ENCODE data around the gene RAD51B.

The RAD51B gene

DNA sequence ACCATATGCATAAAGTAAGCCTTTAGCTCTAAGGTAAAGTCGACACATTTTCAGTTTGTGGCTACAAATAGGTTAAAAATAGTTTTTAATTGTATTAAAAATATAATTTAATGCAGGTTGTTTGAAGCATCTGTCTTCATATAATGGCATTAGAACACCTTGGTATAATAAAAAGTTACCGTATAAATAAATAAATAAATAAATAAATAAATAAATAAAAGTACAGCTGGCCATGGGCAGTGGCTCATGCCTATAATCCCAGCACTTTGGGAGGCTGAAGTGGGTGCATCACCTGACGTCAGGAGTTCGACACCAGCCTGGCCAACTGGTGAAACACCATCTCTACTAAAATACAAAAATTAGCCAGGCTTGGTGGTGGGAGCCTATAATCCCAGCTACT is 18.8 kb upstream of the RAD51B start (continued):
- TF ChIP-seq, protein P1, sequence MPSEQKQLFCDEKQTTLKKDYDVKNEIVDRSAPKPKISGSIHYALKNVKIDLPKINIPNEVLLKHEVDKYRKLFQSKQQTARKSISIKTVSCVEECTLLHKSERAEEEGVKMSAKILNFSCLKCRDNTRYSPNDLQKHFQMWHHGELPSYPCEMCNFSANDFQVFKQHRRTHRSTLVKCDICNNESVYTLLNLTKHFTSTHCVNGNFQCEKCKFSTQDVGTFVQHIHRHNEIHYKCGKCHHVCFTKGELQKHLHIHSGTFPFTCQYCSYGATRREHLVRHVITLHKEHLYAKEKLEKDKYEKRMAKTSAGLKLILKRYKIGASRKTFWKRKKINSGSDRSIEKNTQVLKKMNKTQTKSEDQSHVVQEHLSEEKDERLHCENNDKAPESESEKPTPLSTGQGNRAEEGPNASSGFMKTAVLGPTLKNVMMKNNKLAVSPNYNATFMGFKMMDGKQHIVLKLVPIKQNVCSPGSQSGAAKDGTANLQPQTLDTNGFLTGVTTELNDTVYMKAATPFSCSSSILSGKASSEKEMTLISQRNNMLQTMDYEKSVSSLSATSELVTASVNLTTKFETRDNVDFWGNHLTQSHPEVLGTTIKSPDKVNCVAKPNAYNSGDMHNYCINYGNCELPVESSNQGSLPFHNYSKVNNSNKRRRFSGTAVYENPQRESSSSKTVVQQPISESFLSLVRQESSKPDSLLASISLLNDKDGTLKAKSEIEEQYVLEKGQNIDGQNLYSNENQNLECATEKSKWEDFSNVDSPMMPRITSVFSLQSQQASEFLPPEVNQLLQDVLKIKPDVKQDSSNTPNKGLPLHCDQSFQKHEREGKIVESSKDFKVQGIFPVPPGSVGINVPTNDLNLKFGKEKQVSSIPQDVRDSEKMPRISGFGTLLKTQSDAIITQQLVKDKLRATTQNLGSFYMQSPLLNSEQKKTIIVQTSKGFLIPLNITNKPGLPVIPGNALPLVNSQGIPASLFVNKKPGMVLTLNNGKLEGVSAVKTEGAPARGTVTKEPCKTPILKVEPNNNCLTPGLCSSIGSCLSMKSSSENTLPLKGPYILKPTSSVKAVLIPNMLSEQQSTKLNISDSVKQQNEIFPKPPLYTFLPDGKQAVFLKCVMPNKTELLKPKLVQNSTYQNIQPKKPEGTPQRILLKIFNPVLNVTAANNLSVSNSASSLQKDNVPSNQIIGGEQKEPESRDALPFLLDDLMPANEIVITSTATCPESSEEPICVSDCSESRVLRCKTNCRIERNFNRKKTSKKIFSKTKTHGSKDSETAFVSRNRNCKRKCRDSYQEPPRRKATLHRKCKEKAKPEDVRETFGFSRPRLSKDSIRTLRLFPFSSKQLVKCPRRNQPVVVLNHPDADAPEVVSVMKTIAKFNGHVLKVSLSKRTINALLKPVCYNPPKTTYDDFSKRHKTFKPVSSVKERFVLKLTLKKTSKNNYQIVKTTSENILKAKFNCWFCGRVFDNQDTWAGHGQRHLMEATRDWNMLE (tag by site-specific recombination; conservative IDR thresholded peaks at IDR 0.05; ENCODE audit: low read depth) = peak; percentile 65; the same call in 1 of the 2 replicates
- TF ChIP-seq ZNF658 (tag by site-specific recombination; IDR thresholded peaks at IDR 0.05) (no peak), ZNF785 (tag by site-specific recombination; IDR thresholded peaks at IDR 0.05) (no peak), GFI1B (tag by site-specific recombination; IDR thresholded peaks at IDR 0.05) (no peak), ZNF555 (tag by site-specific recombination; conservative IDR thresholded peaks at IDR 0.05) (peak; percentile 39; the same call in 1 of the 2 replicates), ZBTB8A (tag by site-specific recombination; IDR thresholded peaks at IDR 0.05) (0 out of 2 replicates have a peak, but pooled peaks have one; percentile 14), ZNF843 (tag by site-specific recombination; IDR thresholded peaks at IDR 0.05) (no peak), SCRT1 (tag by site-specific recombination; IDR thresholded peaks at IDR 0.05; ENCODE audit: borderline replicate concordance) (no peak)

- peaks cover 34 to 84% of the 10 kb centered on the region in 2 experiments for H3K36me3 ChIP-seq (ENCODE audit: control insufficient read depth in 2 of 2, insufficient read depth in 1 of 2, low read length in 2 of 2)
- no peak for TF ChIP-seq ZNF626 (tag by site-specific recombination; IDR thresholded peaks at IDR 0.05)
- TF ChIP-seq ZNF10 (tag by site-specific recombination; IDR thresholded peaks at IDR 0.05) = no peak
- TF ChIP-seq GLIS2 (tag by site-specific recombination; IDR thresholded peaks at IDR 0.05) = no peak
- no peak for TF ChIP-seq PRDM1 (tag by site-specific recombination; IDR thresholded peaks at IDR 0.05)
- TF ChIP-seq SP3 (tag by site-specific recombination; IDR thresholded peaks at IDR 0.05) = no peak
- TF ChIP-seq ZNF571 (tag by site-specific recombination; IDR thresholded peaks at IDR 0.05) = no peak
- no peak for TF ChIP-seq KLF16 (tag by site-specific recombination; IDR thresholded peaks at IDR 0.05)
- TF ChIP-seq ZNF214 (tag by site-specific recombination; IDR thresholded peaks at IDR 0.05; ENCODE audit: borderline replicate concordance) = no peak
- no peak for TF ChIP-seq ZBTB8A (tag by site-specific recombination; IDR thresholded peaks at IDR 0.05)
- no peak for TF ChIP-seq MYNN (tag by site-specific recombination; IDR thresholded peaks at IDR 0.05; ENCODE audit: borderline replicate concordance)
- no peaks in the 10 kb centered on the region for H3K4me1 ChIP-seq (ENCODE audit: control insufficient read depth, insufficient read depth, low read length)
- H3K4me3 ChIP-seq (ENCODE audit: low read depth, low read length) = no peak overlapping the region
- H3K27ac ChIP-seq (ENCODE audit: extremely low read depth, low read depth, low read length) = no peak overlapping the region
- POLR2A ChIA-PET = no interaction called here
- CTCF ChIA-PET = interaction anchor here (0.6 kb wide), 1 partner anchor 8 kb away, joined by 3 read pairs; no protein-coding TSS in a partner anchor
- no peaks in the 10 kb centered on the region for H3K9me3 ChIP-seq (ENCODE audit: control insufficient read depth, insufficient read depth, low read depth, low read length)
These were observed 13.3 kb upstream of the RAD51B start for GRCh38 chr14:67806246-67806645.

DNA sequence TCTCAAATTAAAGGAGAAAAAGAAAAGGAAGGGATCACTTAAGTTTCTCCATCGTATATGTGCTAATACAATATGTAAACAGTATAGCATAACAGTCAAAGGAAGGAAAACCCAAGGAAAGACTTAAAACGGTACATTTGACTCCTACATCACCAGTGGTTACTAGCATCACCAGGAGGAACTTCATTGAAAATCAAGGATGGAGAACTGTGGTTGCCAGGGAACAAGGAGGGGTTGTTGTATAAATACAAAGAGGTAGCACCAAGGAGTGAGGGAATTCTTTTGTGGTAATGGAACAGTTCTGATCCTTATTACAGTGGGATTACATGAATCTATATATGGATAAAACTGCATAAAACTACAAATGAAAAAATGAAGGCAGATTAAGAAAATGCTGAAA is 4.8 kb upstream of the RAD51B start:
- CTCF ChIA-PET = no interaction called here
- no peak for TF ChIP-seq ZNF561 (tag by site-specific recombination; IDR thresholded peaks at IDR 0.05; ENCODE audit: borderline replicate concordance)
- TF ChIP-seq ZNF843 (tag by site-specific recombination; IDR thresholded peaks at IDR 0.05) = no peak
- no peak for TF ChIP-seq ZNF24 (tag by site-specific recombination; IDR thresholded peaks at IDR 0.05)
- TF ChIP-seq ZNF423 (tag by site-specific recombination; IDR thresholded peaks at IDR 0.05) = no peak
- no peak for TF ChIP-seq BCL6B (tag by site-specific recombination; IDR thresholded peaks at IDR 0.05)
- TF ChIP-seq, protein P2, sequence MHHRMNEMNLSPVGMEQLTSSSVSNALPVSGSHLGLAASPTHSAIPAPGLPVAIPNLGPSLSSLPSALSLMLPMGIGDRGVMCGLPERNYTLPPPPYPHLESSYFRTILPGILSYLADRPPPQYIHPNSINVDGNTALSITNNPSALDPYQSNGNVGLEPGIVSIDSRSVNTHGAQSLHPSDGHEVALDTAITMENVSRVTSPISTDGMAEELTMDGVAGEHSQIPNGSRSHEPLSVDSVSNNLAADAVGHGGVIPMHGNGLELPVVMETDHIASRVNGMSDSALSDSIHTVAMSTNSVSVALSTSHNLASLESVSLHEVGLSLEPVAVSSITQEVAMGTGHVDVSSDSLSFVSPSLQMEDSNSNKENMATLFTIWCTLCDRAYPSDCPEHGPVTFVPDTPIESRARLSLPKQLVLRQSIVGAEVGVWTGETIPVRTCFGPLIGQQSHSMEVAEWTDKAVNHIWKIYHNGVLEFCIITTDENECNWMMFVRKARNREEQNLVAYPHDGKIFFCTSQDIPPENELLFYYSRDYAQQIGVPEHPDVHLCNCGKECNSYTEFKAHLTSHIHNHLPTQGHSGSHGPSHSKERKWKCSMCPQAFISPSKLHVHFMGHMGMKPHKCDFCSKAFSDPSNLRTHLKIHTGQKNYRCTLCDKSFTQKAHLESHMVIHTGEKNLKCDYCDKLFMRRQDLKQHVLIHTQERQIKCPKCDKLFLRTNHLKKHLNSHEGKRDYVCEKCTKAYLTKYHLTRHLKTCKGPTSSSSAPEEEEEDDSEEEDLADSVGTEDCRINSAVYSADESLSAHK (tag by site-specific recombination; IDR thresholded peaks at IDR 0.05) = no peak

More for the DNA sequence above, 4.8 kb upstream of the RAD51B start:
- H3K4me3 ChIP-seq (ENCODE audit: low read depth, low read length) = no peak overlapping the region
- POLR2A ChIA-PET = no interaction called here
- H3K36me3 ChIP-seq (ENCODE audit: control insufficient read depth in 2 of 2, insufficient read depth in 1 of 2, low read length in 2 of 2) = peaks cover 8 to 32% of the 10 kb centered on the region in 2 experiments
- no peaks in the 10 kb centered on the region for H3K9me3 ChIP-seq (ENCODE audit: control insufficient read depth, insufficient read depth, low read depth, low read length)
- H3K4me1 ChIP-seq (ENCODE audit: control insufficient read depth, insufficient read depth, low read length) = no peaks in the 10 kb centered on the region
- no peak overlapping the region for H3K27ac ChIP-seq (ENCODE audit: extremely low read depth, low read depth, low read length)

All from HEK293 (cell line).